Measurements from ENCODE around the gene CORO7.

Gene CORO7

GRCh38 chr16:4387781-4388180 lies 28.6 kb downstream of the CORO7 start:
- TF ChIP-seq EZH2 (IDR thresholded peaks at IDR 0.05; ENCODE audit: borderline replicate concordance, low read depth, low read length, severe bottlenecking) = no peak
- TF ChIP-seq CTCF (IDR thresholded peaks at IDR 0.05; ENCODE audit: borderline replicate concordance, extremely low read depth, low read length, poor library complexity, severe bottlenecking) = no peak
- Histone ChIP-seq H3K36me3 (ENCODE audit: insufficient read depth, low read length) (peaks cover 78% of the 10 kb centered on the region), H4K20me1 (ENCODE audit: insufficient read depth, low read length) (peaks cover 33% of the 10 kb centered on the region), H3K9ac (ENCODE audit: low read depth, low read length) (no peak overlapping the region), H3K27me3 (ENCODE audit: insufficient read depth, low read length, poor library complexity) (no peaks in the 10 kb centered on the region), H3K4me2 (ENCODE audit: insufficient read depth, low read length) (no peak overlapping the region), H3K4me3 (ENCODE audit: low read depth in 1 of 2, low read length in 2 of 2) (no peak overlapping the region), H2AFZ (ENCODE audit: low read depth, low read length) (no peak overlapping the region), H3K79me2 (ENCODE audit: insufficient read depth, low read length) (no peaks in the 10 kb centered on the region), H3K9me3 (ENCODE audit: insufficient read depth, low read length, severe bottlenecking) (no peaks in the 10 kb centered on the region), H3K27ac (ENCODE audit: low read length) (no peak overlapping the region), H3K4me1 (ENCODE audit: insufficient read depth, low read length) (no peaks in the 10 kb centered on the region)
- ATAC-seq (ENCODE audit: insufficient read depth, low read depth) (no peak), DNase-seq (no peak)

- ATAC-seq (ENCODE audit: insufficient read depth, low read depth) (no peak), DNase-seq (no peak)
- H3K4me1 ChIP-seq (ENCODE audit: insufficient read depth, low read length) = no peaks in the 10 kb centered on the region
- TF ChIP-seq CTCF (IDR thresholded peaks at IDR 0.05; ENCODE audit: borderline replicate concordance, extremely low read depth, low read length, poor library complexity, severe bottlenecking) (no peak), EZH2 (IDR thresholded peaks at IDR 0.05; ENCODE audit: borderline replicate concordance, low read depth, low read length, severe bottlenecking) (no peak)
- H3K4me2 ChIP-seq (ENCODE audit: insufficient read depth, low read length) = no peak overlapping the region
- no peaks in the 10 kb centered on the region for H3K79me2 ChIP-seq (ENCODE audit: insufficient read depth, low read length)
- no peaks in the 10 kb centered on the region for H3K9me3 ChIP-seq (ENCODE audit: insufficient read depth, low read length, severe bottlenecking)
- no peak overlapping the region for H3K9ac ChIP-seq (ENCODE audit: low read depth, low read length)
- H3K27me3 ChIP-seq (ENCODE audit: insufficient read depth, low read length, poor library complexity) = no peaks in the 10 kb centered on the region
- no peak overlapping the region for H3K4me3 ChIP-seq (ENCODE audit: low read depth in 1 of 2, low read length in 2 of 2)
- H3K36me3 ChIP-seq (ENCODE audit: insufficient read depth, low read length) = peaks cover 77% of the 10 kb centered on the region
- peaks cover 33% of the 10 kb centered on the region for H4K20me1 ChIP-seq (ENCODE audit: insufficient read depth, low read length)
- H2AFZ ChIP-seq (ENCODE audit: low read depth, low read length) = no peak overlapping the region
- H3K27ac ChIP-seq (ENCODE audit: low read length) = no peak overlapping the region
These were observed 29.3 kb downstream of the CORO7 start for GRCh38 chr16:4386951-4387565.

GRCh38 chr16:4386451-4386805 lies 30.0 kb downstream of the CORO7 start:
- no peaks in the 10 kb centered on the region for H3K27me3 ChIP-seq (ENCODE audit: insufficient read depth, low read length, poor library complexity)
- H4K20me1 ChIP-seq (ENCODE audit: insufficient read depth, low read length) = peaks cover 33% of the 10 kb centered on the region
- H3K9me3 ChIP-seq (ENCODE audit: insufficient read depth, low read length, severe bottlenecking) = no peaks in the 10 kb centered on the region
- no peak overlapping the region for H3K4me3 ChIP-seq (ENCODE audit: low read depth in 1 of 2, low read length in 2 of 2)
- no peak overlapping the region for H3K4me2 ChIP-seq (ENCODE audit: insufficient read depth, low read length)
- no peaks in the 10 kb centered on the region for H3K4me1 ChIP-seq (ENCODE audit: insufficient read depth, low read length)
- H3K36me3 ChIP-seq (ENCODE audit: insufficient read depth, low read length) = peaks cover 77% of the 10 kb centered on the region
- H3K27ac ChIP-seq (ENCODE audit: low read length) = no peak overlapping the region
- ATAC-seq (ENCODE audit: insufficient read depth, low read depth) (no peak), DNase-seq (no peak)
- H3K79me2 ChIP-seq (ENCODE audit: insufficient read depth, low read length) = no peaks in the 10 kb centered on the region
- TF ChIP-seq CTCF (IDR thresholded peaks at IDR 0.05; ENCODE audit: borderline replicate concordance, extremely low read depth, low read length, poor library complexity, severe bottlenecking) (no peak), EZH2 (IDR thresholded peaks at IDR 0.05; ENCODE audit: borderline replicate concordance, low read depth, low read length, severe bottlenecking) (no peak)
- H3K9ac ChIP-seq (ENCODE audit: low read depth, low read length) = no peak overlapping the region
- no peak overlapping the region for H2AFZ ChIP-seq (ENCODE audit: low read depth, low read length)
